NT2/D1 (cell line): ENCODE measurements around the gene OASL.

Experiments used
- YY1 ChIP-seq: IDR thresholded peaks from 2 replicates; pipeline ENCODE4 v1.6.1; 2011; ENCODE audit not compliant: insufficient read length, insufficient read depth
- ZNF274 ChIP-seq: IDR thresholded peaks from 2 replicates; pipeline ENCODE4 v1.6.1; 2011; ENCODE audit warnings: mild to moderate bottlenecking, low read depth, low read length

DNA sequence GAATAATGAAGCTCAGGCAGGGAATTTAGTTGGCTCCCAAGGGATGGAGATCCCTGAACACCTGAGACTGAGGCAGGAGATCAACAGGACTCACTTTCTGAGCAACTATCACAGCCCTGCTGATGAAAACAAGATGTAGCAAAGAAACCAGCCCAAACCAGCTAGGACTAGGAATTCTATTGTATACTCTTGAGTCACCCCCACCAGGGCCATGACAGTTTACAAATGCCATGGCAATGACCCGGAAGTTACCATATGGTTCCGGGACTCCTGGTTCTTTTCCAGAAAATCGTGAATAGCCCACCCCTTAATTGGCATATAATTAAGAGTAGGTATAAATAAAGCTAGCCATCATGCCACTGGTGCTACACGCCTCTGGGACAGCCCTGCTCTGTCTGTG is 46.0 kb upstream of the OASL start:
- no peak for TF ChIP-seq YY1
- TF ChIP-seq ZNF274 = no peak
